ENCODE results near the gene CCNB2.

GRCh38 chr15:59158701-59159034 is 53.7 kb downstream of the CCNB2 start:
- TF ChIP-seq CTCF (IDR thresholded peaks at IDR 0.05; ENCODE audit: low read depth, low read length) (no peak), EZH2phosphoT487 (IDR thresholded peaks at IDR 0.05; ENCODE audit: low read depth) (no peak)
